ENCODE results near the gene GOLPH3. TPM values are rescaled to one million over a fixed set of nuclear protein-coding genes. Genes with fewer than 3 reads are reported as not detected.

The GOLPH3 gene
- total RNA-seq, 1 donor from 2014 or later: 83.7 TPM

DNA sequence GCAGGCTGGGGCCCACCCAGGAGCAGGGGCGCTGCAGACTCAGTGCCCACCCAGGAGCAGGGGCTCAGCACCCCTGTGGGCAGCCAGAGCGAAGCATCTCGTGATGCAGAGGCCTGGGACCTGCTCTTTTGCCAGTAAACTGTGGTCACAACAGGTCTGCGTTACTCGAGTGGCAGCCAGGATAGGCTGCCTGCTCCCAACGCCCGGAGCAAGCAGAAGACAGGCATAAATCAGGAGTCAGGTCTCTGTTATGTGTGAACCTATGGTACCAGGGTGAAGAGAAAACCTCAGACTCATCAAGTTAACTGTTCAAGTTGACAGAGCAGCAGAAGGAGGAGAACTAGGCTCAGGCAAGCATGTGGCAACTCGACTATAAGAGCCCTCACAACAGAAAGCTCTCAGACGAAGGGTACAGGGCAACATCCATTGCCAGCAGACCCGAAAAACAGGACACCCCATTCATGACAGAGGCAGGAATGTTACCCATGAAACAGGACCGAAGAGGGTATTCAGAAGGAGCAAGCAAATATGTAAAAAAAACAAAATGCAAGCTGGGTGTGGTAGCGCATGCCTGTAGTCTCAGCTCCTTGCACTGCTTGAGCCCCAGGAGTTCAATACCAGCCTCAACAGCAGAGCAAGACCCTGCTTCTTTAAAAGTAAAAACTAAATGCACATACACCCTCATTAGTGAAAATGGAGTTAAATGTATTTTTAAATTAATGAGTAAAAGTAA is 71.7 kb downstream of the GOLPH3 start:
- TF ChIP-seq, protein P1, sequence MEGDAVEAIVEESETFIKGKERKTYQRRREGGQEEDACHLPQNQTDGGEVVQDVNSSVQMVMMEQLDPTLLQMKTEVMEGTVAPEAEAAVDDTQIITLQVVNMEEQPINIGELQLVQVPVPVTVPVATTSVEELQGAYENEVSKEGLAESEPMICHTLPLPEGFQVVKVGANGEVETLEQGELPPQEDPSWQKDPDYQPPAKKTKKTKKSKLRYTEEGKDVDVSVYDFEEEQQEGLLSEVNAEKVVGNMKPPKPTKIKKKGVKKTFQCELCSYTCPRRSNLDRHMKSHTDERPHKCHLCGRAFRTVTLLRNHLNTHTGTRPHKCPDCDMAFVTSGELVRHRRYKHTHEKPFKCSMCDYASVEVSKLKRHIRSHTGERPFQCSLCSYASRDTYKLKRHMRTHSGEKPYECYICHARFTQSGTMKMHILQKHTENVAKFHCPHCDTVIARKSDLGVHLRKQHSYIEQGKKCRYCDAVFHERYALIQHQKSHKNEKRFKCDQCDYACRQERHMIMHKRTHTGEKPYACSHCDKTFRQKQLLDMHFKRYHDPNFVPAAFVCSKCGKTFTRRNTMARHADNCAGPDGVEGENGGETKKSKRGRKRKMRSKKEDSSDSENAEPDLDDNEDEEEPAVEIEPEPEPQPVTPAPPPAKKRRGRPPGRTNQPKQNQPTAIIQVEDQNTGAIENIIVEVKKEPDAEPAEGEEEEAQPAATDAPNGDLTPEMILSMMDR (IDR thresholded peaks at IDR 0.05; ENCODE audit: insufficient read depth, low read length, severe bottlenecking): no peak
- FAIRE-seq (no peak), DNase-seq (ENCODE audit: low read depth) (no peak)
- Histone ChIP-seq H3K36me3 (ENCODE audit: control insufficient read depth, insufficient read depth, low read length) (peaks cover 22% of the 10 kb centered on the region), H3K4me3 (ENCODE audit: low read depth, low read length) (no peak overlapping the region), H3K27me3 (ENCODE audit: control insufficient read depth, insufficient read depth, low read length) (no peaks in the 10 kb centered on the region)

GRCh38 chr5:32100691-32101302 is 73.3 kb downstream of the GOLPH3 start:
- Histone ChIP-seq H3K27me3 (ENCODE audit: control insufficient read depth, insufficient read depth, low read length) (no peaks in the 10 kb centered on the region), H3K4me3 (ENCODE audit: low read depth, low read length) (no peak overlapping the region), H3K36me3 (ENCODE audit: control insufficient read depth, insufficient read depth, low read length) (peaks cover 17% of the 10 kb centered on the region)
- TF ChIP-seq, protein P1 (IDR thresholded peaks at IDR 0.05; ENCODE audit: insufficient read depth, low read length, severe bottlenecking): no peak
- no peak for FAIRE-seq
- no peak for DNase-seq (ENCODE audit: low read depth)

GRCh38 chr5:32100230-32100629 is 73.9 kb downstream of the GOLPH3 start:
- Histone ChIP-seq H3K4me3 (ENCODE audit: low read depth, low read length) (no peak overlapping the region), H3K27me3 (ENCODE audit: control insufficient read depth, insufficient read depth, low read length) (no peaks in the 10 kb centered on the region), H3K36me3 (ENCODE audit: control insufficient read depth, insufficient read depth, low read length) (peaks cover 16% of the 10 kb centered on the region)
- no peak for DNase-seq (ENCODE audit: low read depth)
- no peak for FAIRE-seq
- TF ChIP-seq, protein P1 (IDR thresholded peaks at IDR 0.05; ENCODE audit: insufficient read depth, low read length, severe bottlenecking): no peak

DNA sequence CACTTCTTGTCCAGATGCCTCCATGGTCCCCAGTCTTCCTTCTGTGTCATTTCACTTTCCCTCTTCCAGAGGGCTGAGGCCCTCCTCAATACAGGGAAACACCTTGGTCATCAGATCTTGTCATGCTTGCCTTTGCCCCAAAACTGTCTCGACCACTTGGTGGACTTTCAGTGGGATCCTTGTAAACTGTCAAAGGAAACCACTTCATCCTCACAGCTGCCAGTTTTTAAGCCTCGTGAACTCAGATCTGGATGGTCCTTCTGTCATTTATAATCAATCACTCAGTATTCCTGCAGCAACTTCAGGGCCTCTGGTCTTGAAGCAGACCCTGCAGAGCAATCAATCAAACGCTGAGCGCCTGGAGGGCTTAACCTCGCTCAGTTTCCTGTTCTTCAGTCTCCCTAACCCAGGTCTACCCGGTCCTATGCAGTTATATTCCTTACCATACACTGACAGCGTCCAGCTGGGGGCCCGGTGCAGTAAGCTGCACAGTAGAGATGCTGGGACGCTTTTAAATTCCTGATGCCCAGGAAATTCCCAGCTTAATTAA is 74.6 kb downstream of the GOLPH3 start:
- Histone ChIP-seq H3K4me3 (ENCODE audit: low read depth, low read length) (no peak overlapping the region), H3K36me3 (ENCODE audit: control insufficient read depth, insufficient read depth, low read length) (peaks cover 16% of the 10 kb centered on the region), H3K27me3 (ENCODE audit: control insufficient read depth, insufficient read depth, low read length) (no peaks in the 10 kb centered on the region)
- TF ChIP-seq, protein P1 (IDR thresholded peaks at IDR 0.05; ENCODE audit: insufficient read depth, low read length, severe bottlenecking): no peak
- no peak for FAIRE-seq
- no peak for DNase-seq (ENCODE audit: low read depth)

DNA sequence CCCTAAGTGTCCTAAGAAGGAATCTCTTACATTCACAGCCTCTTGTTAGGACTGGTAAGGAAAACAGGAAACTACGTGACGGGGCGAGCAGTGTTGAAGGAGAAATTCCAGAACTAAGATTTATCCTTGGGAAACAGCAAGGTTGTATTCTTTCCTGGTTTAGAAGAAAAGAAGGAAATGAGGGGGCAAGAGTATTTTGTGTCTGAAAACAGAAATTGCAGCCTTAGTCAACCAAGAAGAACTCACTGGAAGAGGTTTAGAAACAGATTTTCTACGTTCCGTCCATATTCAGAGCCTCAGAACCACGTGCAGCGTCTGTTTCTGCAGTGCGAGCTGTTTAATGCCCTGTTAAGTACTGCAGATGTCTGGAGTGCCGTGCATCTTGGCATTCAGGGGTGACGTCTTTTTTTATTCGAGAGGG is 75.2 kb downstream of the GOLPH3 start:
- FAIRE-seq (no peak), DNase-seq (ENCODE audit: low read depth) (no peak)
- TF ChIP-seq, protein P1 (IDR thresholded peaks at IDR 0.05; ENCODE audit: insufficient read depth, low read length, severe bottlenecking): no peak
- H3K36me3 ChIP-seq (ENCODE audit: control insufficient read depth, insufficient read depth, low read length): peaks cover 15% of the 10 kb centered on the region
- H3K4me3 ChIP-seq (ENCODE audit: low read depth, low read length): no peak overlapping the region
- no peaks in the 10 kb centered on the region for H3K27me3 ChIP-seq (ENCODE audit: control insufficient read depth, insufficient read depth, low read length)

Data from bronchial epithelial cell (primary cell).